Hematopoietic multipotent progenitor cell treated with erythropoietin and hydrocortisone succinate and interleukin-3 and kit ligand, for 4 days (in vitro differentiated cells): ENCODE data around the gene OR51V1.
"Not testable (repeated sequence)": the region's sequence is repeated elsewhere in the genome, so short reads cannot be mapped to it uniquely, and the experiment has no call there.

Experiments
- DNase-seq: peaks from one replicate; pipeline ENCODE4 v3.0.0-alpha.2; 2015

OR51V1 gene

GRCh38 chr11:5200582-5200981, at the start of gene OR51V1:
Gene OR51V1 (minus strand): TSS chr11:5200682. CDS start chr11:5200682, 0 bp downstream.
- no peak for DNase-seq

GRCh38 chr11:5249807-5250396, 49.4 kb upstream of the OR51V1 start, which contains the start of gene HBG1:
Gene HBG1 (minus strand): TSS chr11:5249857. CDS start chr11:5249804, 53 bp downstream.
- not testable (repeated sequence) for DNase-seq

GRCh38 chr11:5248498-5248897, 48.0 kb upstream of the OR51V1 start:
- DNase-seq, result not testable (repeated sequence)

- DNase-seq, result peak; percentile 48
Measured at GRCh38 chr11:5247472-5248192, 47.1 kb upstream of the OR51V1 start.

GRCh38 chr11:5246772-5247471, 46.4 kb upstream of the OR51V1 start:
- DNase-seq, result no peak

- no peak for DNase-seq
Measured at GRCh38 chr11:5245155-5245554, 44.7 kb upstream of the OR51V1 start.

- DNase-seq, result no peak
Measured at GRCh38 chr11:5243816-5244180, 43.3 kb upstream of the OR51V1 start.

GRCh38 chr11:5242933-5243815, 42.7 kb upstream of the OR51V1 start:
- DNase-seq, result peak; percentile 52

- peak; percentile 36 for DNase-seq
Measured at GRCh38 chr11:5242208-5242607, 41.7 kb upstream of the OR51V1 start.

- DNase-seq, result no peak
Measured at GRCh38 chr11:5241458-5241857, 41.0 kb upstream of the OR51V1 start.

GRCh38 chr11:5240458-5240857, 40.0 kb upstream of the OR51V1 start:
- DNase-seq, result no peak

GRCh38 chr11:5240056-5240455, 39.6 kb upstream of the OR51V1 start:
- no peak for DNase-seq

GRCh38 chr11:5239046-5239445, 38.6 kb upstream of the OR51V1 start:
- no peak for DNase-seq

- DNase-seq, result no peak
Measured at GRCh38 chr11:5238486-5238885, 38.0 kb upstream of the OR51V1 start.

GRCh38 chr11:5237420-5237819, 36.9 kb upstream of the OR51V1 start:
- DNase-seq, result no peak

- no peak for DNase-seq
Measured at GRCh38 chr11:5235364-5236095, 35.0 kb upstream of the OR51V1 start.

- peak; percentile 96 for DNase-seq
Measured at GRCh38 chr11:5234381-5234834, 33.9 kb upstream of the OR51V1 start, which contains the start of gene HBD. Gene HBD (minus strand): TSS chr11:5234483. CDS start chr11:5234433, 50 bp downstream.

- DNase-seq, result no peak
Measured at GRCh38 chr11:5233307-5233706, 32.8 kb upstream of the OR51V1 start.

- DNase-seq, result peak; percentile 53
Measured at GRCh38 chr11:5232821-5233220, 32.3 kb upstream of the OR51V1 start.

GRCh38 chr11:5232176-5232575, 31.7 kb upstream of the OR51V1 start:
- no peak for DNase-seq

GRCh38 chr11:5231111-5231510, 30.6 kb upstream of the OR51V1 start:
- no peak for DNase-seq

GRCh38 chr11:5230266-5230665, 29.8 kb upstream of the OR51V1 start:
- DNase-seq, result no peak
